DMS53 (cell line): ENCODE data around the gene TRIM66.

Experiments used
- DNase-seq: peaks from one replicate; lab custom pipeline; 2025; lab: John Stamatoyannopoulos, UW

Gene TRIM66

DNA sequence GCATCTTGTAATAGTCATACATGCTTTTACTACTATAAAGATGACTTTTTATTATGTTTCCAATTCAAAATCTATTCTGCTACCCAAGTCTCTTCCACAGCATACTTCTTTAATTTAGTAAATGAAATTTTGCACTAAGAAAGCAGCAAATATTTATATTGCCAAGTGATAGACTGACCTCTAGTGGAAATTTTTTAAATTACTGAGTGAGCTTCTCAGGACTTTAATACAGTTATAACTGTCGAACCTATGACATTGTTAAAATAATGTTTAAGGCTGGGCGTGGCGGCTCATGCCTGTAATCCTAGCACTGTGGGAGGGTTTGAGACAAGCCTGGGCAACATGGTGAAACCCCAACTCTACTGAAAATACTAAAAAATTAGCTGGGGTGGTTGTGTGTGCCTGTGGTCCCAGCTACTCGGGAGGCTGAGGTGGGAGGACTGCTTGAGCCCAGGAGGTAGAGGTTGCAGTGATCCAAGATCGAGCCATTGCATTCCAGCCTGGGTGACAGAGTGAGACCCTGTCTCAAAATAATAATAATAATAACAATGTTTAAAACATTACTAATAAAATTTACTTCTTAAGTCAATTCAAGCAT, 115.8 kb downstream of the TRIM66 start:
- DNase-seq = peak; percentile 76

- no peak for DNase-seq
These were observed 117.9 kb downstream of the TRIM66 start for GRCh38 chr11:8564526-8564925.
